Measurements from ENCODE around the gene RFX2. TPM values are rescaled to one million over a fixed set of nuclear protein-coding genes. Genes with fewer than 3 reads are reported as not detected.

Gene RFX2
- total and polyA plus RNA-seq, 2 donors from 2014 or later = 4.6 to 12.6 TPM

DNA sequence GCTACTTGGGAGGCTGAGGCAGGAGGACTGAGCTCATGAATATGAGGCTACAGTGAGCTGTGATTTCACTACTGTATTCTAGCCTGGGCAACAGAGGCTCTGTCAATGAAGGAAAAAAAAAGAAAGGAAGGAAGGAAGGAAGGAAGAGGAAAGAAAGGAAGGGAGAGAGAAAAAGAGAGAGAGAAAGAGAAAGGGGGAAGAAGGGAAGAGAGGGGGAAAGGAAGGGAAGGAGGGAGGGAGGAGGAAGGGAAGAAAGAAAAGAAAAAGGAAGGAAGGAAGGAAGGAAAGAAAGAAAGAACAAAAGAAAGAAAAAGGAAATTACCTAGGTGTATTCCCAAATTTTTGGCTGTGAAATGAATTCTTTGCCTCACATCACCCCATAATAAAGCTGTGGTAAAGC is 7.2 kb upstream of the RFX2 start:
- no peak overlapping the region for H3K9ac ChIP-seq (ENCODE audit: low read length in 3 of 3)
- no peaks in the 10 kb centered on the region for H3K36me3 ChIP-seq (ENCODE audit: control insufficient read depth in 2 of 3, insufficient read depth in 3 of 3, low read length in 3 of 3)
- DNase-seq = no peak
- TF ChIP-seq, protein P1, sequence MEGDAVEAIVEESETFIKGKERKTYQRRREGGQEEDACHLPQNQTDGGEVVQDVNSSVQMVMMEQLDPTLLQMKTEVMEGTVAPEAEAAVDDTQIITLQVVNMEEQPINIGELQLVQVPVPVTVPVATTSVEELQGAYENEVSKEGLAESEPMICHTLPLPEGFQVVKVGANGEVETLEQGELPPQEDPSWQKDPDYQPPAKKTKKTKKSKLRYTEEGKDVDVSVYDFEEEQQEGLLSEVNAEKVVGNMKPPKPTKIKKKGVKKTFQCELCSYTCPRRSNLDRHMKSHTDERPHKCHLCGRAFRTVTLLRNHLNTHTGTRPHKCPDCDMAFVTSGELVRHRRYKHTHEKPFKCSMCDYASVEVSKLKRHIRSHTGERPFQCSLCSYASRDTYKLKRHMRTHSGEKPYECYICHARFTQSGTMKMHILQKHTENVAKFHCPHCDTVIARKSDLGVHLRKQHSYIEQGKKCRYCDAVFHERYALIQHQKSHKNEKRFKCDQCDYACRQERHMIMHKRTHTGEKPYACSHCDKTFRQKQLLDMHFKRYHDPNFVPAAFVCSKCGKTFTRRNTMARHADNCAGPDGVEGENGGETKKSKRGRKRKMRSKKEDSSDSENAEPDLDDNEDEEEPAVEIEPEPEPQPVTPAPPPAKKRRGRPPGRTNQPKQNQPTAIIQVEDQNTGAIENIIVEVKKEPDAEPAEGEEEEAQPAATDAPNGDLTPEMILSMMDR (IDR thresholded peaks at IDR 0.05; ENCODE audit: borderline replicate concordance, extremely low read depth, insufficient read depth) = no peak
- no peak for FAIRE-seq
- intact Hi-C loops (cut with DNase I) = loop anchor here (5.0 kb wide), 1 partner anchor 65 kb away; no protein-coding TSS in a partner anchor
- no peak overlapping the region for H3K27ac ChIP-seq (ENCODE audit: low read depth in 2 of 2, low read length in 2 of 2)
- H3K4me1 ChIP-seq (ENCODE audit: control insufficient read depth in 2 of 3, insufficient read depth in 2 of 3, low read depth in 1 of 3, low read length in 3 of 3) = no peaks in the 10 kb centered on the region
- no peaks in the 10 kb centered on the region for H3K27me3 ChIP-seq (ENCODE audit: control insufficient read depth, insufficient read depth, low read length)
- no peak overlapping the region for H3K4me3 ChIP-seq (ENCODE audit: low read length in 3 of 3)
- H3K9me3 ChIP-seq (ENCODE audit: control insufficient read depth in 2 of 3, insufficient read depth in 1 of 3, low read length in 3 of 3) = peaks cover 0 to 3% (median 0%) of the 10 kb centered on the region in 3 donors

GRCh38 chr19:6116749-6117430 is 6.6 kb upstream of the RFX2 start:
- peaks cover 0 to 3% (median 0%) of the 10 kb centered on the region in 3 donors for H3K9me3 ChIP-seq (ENCODE audit: control insufficient read depth in 2 of 3, insufficient read depth in 1 of 3, low read length in 3 of 3)
- TF ChIP-seq, protein P1 (IDR thresholded peaks at IDR 0.05; ENCODE audit: borderline replicate concordance, extremely low read depth, insufficient read depth) = no peak
- no peak overlapping the region for H3K4me3 ChIP-seq (ENCODE audit: low read length in 3 of 3)
- intact Hi-C loops (cut with DNase I) = loop anchor here (5.0 kb wide), 1 partner anchor 65 kb away; no protein-coding TSS in a partner anchor
- no peaks in the 10 kb centered on the region for H3K4me1 ChIP-seq (ENCODE audit: control insufficient read depth in 2 of 3, insufficient read depth in 2 of 3, low read depth in 1 of 3, low read length in 3 of 3)
- FAIRE-seq = no peak
- H3K27ac ChIP-seq (ENCODE audit: low read depth in 2 of 2, low read length in 2 of 2) = no peak overlapping the region
- H3K27me3 ChIP-seq (ENCODE audit: control insufficient read depth, insufficient read depth, low read length) = no peaks in the 10 kb centered on the region
- DNase-seq = no peak
- no peak overlapping the region for H3K9ac ChIP-seq (ENCODE audit: low read length in 3 of 3)
- H3K36me3 ChIP-seq (ENCODE audit: control insufficient read depth in 2 of 3, insufficient read depth in 3 of 3, low read length in 3 of 3) = no peaks in the 10 kb centered on the region

DNA sequence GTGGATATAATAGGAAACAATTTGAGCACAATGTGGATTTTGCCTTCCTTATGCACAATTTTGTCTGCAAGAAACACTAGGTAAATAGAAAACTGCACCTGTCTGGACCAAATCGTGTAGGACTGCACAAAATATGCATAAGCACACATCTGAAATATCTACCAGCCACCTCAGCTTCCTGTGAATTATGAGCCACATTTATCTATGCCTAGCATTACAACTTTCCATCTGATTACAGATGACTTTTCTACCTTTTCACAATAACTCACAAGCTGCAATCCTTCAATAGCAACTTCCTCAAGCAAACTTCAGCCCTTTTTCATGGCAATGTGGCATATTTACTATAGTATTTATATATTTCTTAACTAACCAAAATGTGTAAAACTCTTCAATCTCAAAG is 5.7 kb upstream of the RFX2 start:
- DNase-seq (no peak), FAIRE-seq (no peak)
- H3K4me3 ChIP-seq (ENCODE audit: low read length in 3 of 3) = no peak overlapping the region

More for the DNA sequence above, 5.7 kb upstream of the RFX2 start:
- Histone ChIP-seq H3K9me3 (ENCODE audit: control insufficient read depth in 2 of 3, insufficient read depth in 1 of 3, low read length in 3 of 3) (peaks cover 0 to 3% (median 0%) of the 10 kb centered on the region in 3 donors), H3K4me1 (ENCODE audit: control insufficient read depth in 2 of 3, insufficient read depth in 2 of 3, low read depth in 1 of 3, low read length in 3 of 3) (no peaks in the 10 kb centered on the region), H3K36me3 (ENCODE audit: control insufficient read depth in 2 of 3, insufficient read depth in 3 of 3, low read length in 3 of 3) (no peaks in the 10 kb centered on the region), H3K9ac (ENCODE audit: low read length in 3 of 3) (no peak overlapping the region), H3K27me3 (ENCODE audit: control insufficient read depth, insufficient read depth, low read length) (no peaks in the 10 kb centered on the region), H3K27ac (ENCODE audit: low read depth in 2 of 2, low read length in 2 of 2) (no peak overlapping the region)
- intact Hi-C loops (cut with DNase I) = loop anchor here (5.0 kb wide), 1 partner anchor 64 kb away; no protein-coding TSS in a partner anchor
- TF ChIP-seq, protein P1 (IDR thresholded peaks at IDR 0.05; ENCODE audit: borderline replicate concordance, extremely low read depth, insufficient read depth) = no peak

Measured in kidney (tissue), 14 donors.